GM03348 (cell line): Measurements from ENCODE around the gene SFSWAP.
A peak's percentile ranks its signal among the peaks of the same experiment; 100 is the strongest.
"Not testable (repeated sequence)": the region's sequence is repeated elsewhere in the genome, so short reads cannot be mapped to it uniquely, and the experiment has no call there.

Source experiments
- DNase-seq: peaks from one replicate; pipeline ENCODE4 v3.0.0; 2012; ENCODE audit warnings: low spot score

Gene SFSWAP

GRCh38 chr12:131710464-131711457 is at the start of gene SFSWAP:
Gene SFSWAP (plus strand): TSS chr12:131711090. CDS start chr12:131711230, 140 bp downstream.
- DNase-seq = peak; percentile 95

- not testable (repeated sequence) for DNase-seq
Measured at GRCh38 chr12:131661170-131661985, 49.5 kb upstream of the SFSWAP start.

GRCh38 chr12:131661986-131662288 is 49.0 kb upstream of the SFSWAP start:
- DNase-seq = not testable (repeated sequence)

- peak; percentile 1 for DNase-seq
Measured at GRCh38 chr12:131662346-131662745, 48.5 kb upstream of the SFSWAP start.

- DNase-seq = not testable (repeated sequence)
Measured at GRCh38 chr12:131665666-131666065, 45.2 kb upstream of the SFSWAP start.

- DNase-seq = peak; percentile 2
Measured at GRCh38 chr12:131666486-131666885, 44.4 kb upstream of the SFSWAP start.

GRCh38 chr12:131666978-131667601 is 43.8 kb upstream of the SFSWAP start:
- peak; percentile 1 for DNase-seq

- peak; percentile 0 for DNase-seq
Measured at GRCh38 chr12:131671276-131671675, 39.6 kb upstream of the SFSWAP start.

GRCh38 chr12:131671871-131672270 is 39.0 kb upstream of the SFSWAP start:
- DNase-seq = peak; percentile 2

GRCh38 chr12:131672311-131672940 is 38.5 kb upstream of the SFSWAP start:
- no peak for DNase-seq

- DNase-seq = peak; percentile 2
Measured at GRCh38 chr12:131672941-131673887, 37.7 kb upstream of the SFSWAP start.

- DNase-seq = peak; percentile 0
Measured at GRCh38 chr12:131673888-131674257, 37.0 kb upstream of the SFSWAP start.

GRCh38 chr12:131674373-131674772 is 36.5 kb upstream of the SFSWAP start:
- no peak for DNase-seq

GRCh38 chr12:131675126-131676080 is 35.5 kb upstream of the SFSWAP start:
- DNase-seq = no peak

- DNase-seq = no peak
Measured at GRCh38 chr12:131676544-131676943, 34.3 kb upstream of the SFSWAP start.

- DNase-seq = not testable (repeated sequence)
Measured at GRCh38 chr12:131677067-131677466, 33.8 kb upstream of the SFSWAP start.

- DNase-seq = no peak
Measured at GRCh38 chr12:131677699-131678098, 33.2 kb upstream of the SFSWAP start.

- DNase-seq = not testable (repeated sequence)
Measured at GRCh38 chr12:131678389-131679181, 32.3 kb upstream of the SFSWAP start.

- DNase-seq = not testable (repeated sequence)
Measured at GRCh38 chr12:131679186-131679585, 31.7 kb upstream of the SFSWAP start.
